ENCODE measurements around the gene CHMP4A. TPM values are rescaled to one million over a fixed set of nuclear protein-coding genes. Genes with fewer than 3 reads are reported as not detected.
A peak's percentile ranks its signal among the peaks of the same experiment; 100 is the strongest.

The CHMP4A gene
- total and polyA plus RNA-seq, 2 of the 13 experiments (the other 11 are each of a cell fraction or from before 2014, with no cell fraction given): 83.6 to 113 TPM

GRCh38 chr14:24261256-24261968 lies 48.1 kb upstream of the CHMP4A start (continued):
- 0 out of 2 replicates have a peak, but pooled peaks have one; percentile 23 for TF ChIP-seq NFAT5 (CRISPR knock-in tag; IDR thresholded peaks at IDR 0.05)
- no peak for TF ChIP-seq ZNF468 (CRISPR knock-in tag; IDR thresholded peaks at IDR 0.05)
- TF ChIP-seq U2AF2 (IDR thresholded peaks at IDR 0.05; ENCODE audit: low read depth, low read length): no peak
- TF ChIP-seq ZKSCAN1 (IDR thresholded peaks at IDR 0.05; ENCODE audit: low read length): no peak
- no peak for TF ChIP-seq NAIF1 (CRISPR knock-in tag; IDR thresholded peaks at IDR 0.05; ENCODE audit: borderline replicate concordance)
- TF ChIP-seq ZSCAN25 (CRISPR knock-in tag; IDR thresholded peaks at IDR 0.05): no peak

GRCh38 chr14:24260780-24261157 lies 47.5 kb upstream of the CHMP4A start:
- ATAC-seq (peak; percentile 16), FAIRE-seq (no peak), DNase-seq (ENCODE audit: low spot score) (no peak)
- Histone ChIP-seq H4K20me1 (ENCODE audit: insufficient read depth, low read length) (no peaks in the 10 kb centered on the region), H3K27me3 (ENCODE audit: control insufficient read depth in 1 of 2, insufficient read depth in 2 of 2, low read length in 2 of 2) (no peaks in the 10 kb centered on the region), H3K9me3 (ENCODE audit: low read length) (no peaks in the 10 kb centered on the region), H3K4me3 (replicated peaks in 1 of 3; ENCODE audit: insufficient read depth in 1 of 3, low read depth in 2 of 3, low read length in 3 of 3) (no peak overlapping the region), H3K36me3 (replicated peaks in 1 of 2; ENCODE audit: control insufficient read depth in 1 of 2, insufficient read depth in 2 of 2, low read length in 2 of 2) (peaks cover 0 to 7% of the 10 kb centered on the region in 2 experiments; a peak in 1 of 5 replicates), H3K4me1 (ENCODE audit: insufficient read depth, low read length) (peaks cover 27% of the 10 kb centered on the region), H3K27ac (ENCODE audit: extremely low read length, insufficient read depth, low read length) (no peak overlapping the region), H2AFZ (ENCODE audit: low read length) (no peak overlapping the region), H3K9ac (ENCODE audit: insufficient read depth, low read depth, low read length) (no peak overlapping the region), H3K4me2 (ENCODE audit: low read depth, low read length) (0 out of 2 replicates have a peak overlapping the region, but pooled peaks have one; percentile 16), H3K79me2 (ENCODE audit: insufficient read depth, low read length) (no peaks in the 10 kb centered on the region)
- CTCF ChIA-PET (ENCODE audit: low intra/inter-chr PET ratio, low total read pairs): no interaction called here
- in situ Hi-C loops (cut with HindIII; ENCODE audit: extremely low pct_ligation_motif_present, low pct_unique_long_range_greater_than_20kb): no loop called here
- BruUV-seq (replicated peaks): no TSS peak
- POLR2A ChIA-PET: interaction anchor here (2.1 to 16.5 kb wide), 3 partner anchors 8 to 20 kb away, joined by 8 to 435 read pairs (median 254); partner anchors contain the start of genes RABGGTA and TINF2
- intact Hi-C loops (cut with micrococcal nuclease; ENCODE audit: unreplicated experiment): no loop called here
- WGBS (ENCODE audit: low lambda C conversion rate): 82% methylated on average over 4 of the region's 4 CpGs
- TF ChIP-seq SRSF4 (IDR thresholded peaks at IDR 0.05; ENCODE audit: low read depth, low read length, poor library complexity, severe bottlenecking) (no peak), MLXIP (CRISPR knock-in tag; IDR thresholded peaks at IDR 0.05; ENCODE audit: borderline replicate concordance) (no peak), TIGD3 (CRISPR knock-in tag; IDR thresholded peaks at IDR 0.05; ENCODE audit: borderline replicate concordance) (0 out of 2 replicates have a peak, but pooled peaks have one; percentile 32), ZNF280B (CRISPR knock-in tag; IDR thresholded peaks at IDR 0.05; ENCODE audit: borderline replicate concordance) (0 out of 2 replicates have a peak, but pooled peaks have one; percentile 10)

All from HepG2 (cell line).